ENCODE results near the gene USP30.

USP30 gene

GRCh38 chr12:109010259-109010658 lies 42.1 kb upstream of the USP30 start:
- Histone ChIP-seq H3K36me3 (ENCODE audit: insufficient read depth, low read length) (no peaks in the 10 kb centered on the region), H3K9me2 (replicated peaks; ENCODE audit: low read depth, low read length) (no peaks in the 10 kb centered on the region), H3K79me2 (ENCODE audit: insufficient read depth, low read length) (no peaks in the 10 kb centered on the region), H3K27me3 (ENCODE audit: insufficient read depth, low read length, poor library complexity, severe bottlenecking) (no peaks in the 10 kb centered on the region), H3K4me3 (ENCODE audit: low read length, poor library complexity, severe bottlenecking) (no peak overlapping the region), H3K9me3 (ENCODE audit: insufficient read depth, low read depth, low read length) (no peaks in the 10 kb centered on the region), H2AFZ (ENCODE audit: low read length) (no peak overlapping the region), H3K4me2 (ENCODE audit: low read depth, low read length, poor library complexity, severe bottlenecking) (no peak overlapping the region), H3K9ac (ENCODE audit: low read depth, low read length, poor library complexity, severe bottlenecking) (no peak overlapping the region), H4K20me1 (ENCODE audit: insufficient read depth, low read length, poor library complexity, severe bottlenecking) (no peaks in the 10 kb centered on the region), H3K4me1 (ENCODE audit: insufficient read depth, low read length, poor library complexity, severe bottlenecking) (no peaks in the 10 kb centered on the region), H3F3A (ENCODE audit: low read depth) (no peaks in the 10 kb centered on the region)
- TF ChIP-seq EZH2phosphoT487 (IDR thresholded peaks at IDR 0.05; ENCODE audit: borderline replicate concordance): no peak
- no peak for TF ChIP-seq CTCF (conservative IDR thresholded peaks at IDR 0.05; ENCODE audit: low read length)

GRCh38 chr12:109014984-109015765 lies 37.2 kb upstream of the USP30 start:
- Histone ChIP-seq H3K4me2 (ENCODE audit: low read depth, low read length, poor library complexity, severe bottlenecking) (no peak overlapping the region), H3K9me3 (ENCODE audit: insufficient read depth, low read depth, low read length) (no peaks in the 10 kb centered on the region), H3K36me3 (ENCODE audit: insufficient read depth, low read length) (no peaks in the 10 kb centered on the region), H3K9me2 (replicated peaks; ENCODE audit: low read depth, low read length) (no peaks in the 10 kb centered on the region), H3F3A (ENCODE audit: low read depth) (no peaks in the 10 kb centered on the region), H4K20me1 (ENCODE audit: insufficient read depth, low read length, poor library complexity, severe bottlenecking) (no peaks in the 10 kb centered on the region), H3K4me1 (ENCODE audit: insufficient read depth, low read length, poor library complexity, severe bottlenecking) (no peaks in the 10 kb centered on the region), H3K27me3 (ENCODE audit: insufficient read depth, low read length, poor library complexity, severe bottlenecking) (no peaks in the 10 kb centered on the region), H2AFZ (ENCODE audit: low read length) (no peak overlapping the region), H3K4me3 (ENCODE audit: low read length, poor library complexity, severe bottlenecking) (no peak overlapping the region), H3K9ac (ENCODE audit: low read depth, low read length, poor library complexity, severe bottlenecking) (no peak overlapping the region), H3K79me2 (ENCODE audit: insufficient read depth, low read length) (no peaks in the 10 kb centered on the region)
- TF ChIP-seq EZH2phosphoT487 (IDR thresholded peaks at IDR 0.05; ENCODE audit: borderline replicate concordance): no peak
- TF ChIP-seq CTCF (conservative IDR thresholded peaks at IDR 0.05; ENCODE audit: low read length): no peak

- Histone ChIP-seq H3K36me3 (ENCODE audit: insufficient read depth, low read length) (no peaks in the 10 kb centered on the region), H2AFZ (ENCODE audit: low read length) (no peak overlapping the region), H3K9me3 (ENCODE audit: insufficient read depth, low read depth, low read length) (no peaks in the 10 kb centered on the region), H3K9me2 (replicated peaks; ENCODE audit: low read depth, low read length) (no peaks in the 10 kb centered on the region), H4K20me1 (ENCODE audit: insufficient read depth, low read length, poor library complexity, severe bottlenecking) (no peaks in the 10 kb centered on the region), H3K4me2 (ENCODE audit: low read depth, low read length, poor library complexity, severe bottlenecking) (no peak overlapping the region), H3K27me3 (ENCODE audit: insufficient read depth, low read length, poor library complexity, severe bottlenecking) (no peaks in the 10 kb centered on the region), H3K9ac (ENCODE audit: low read depth, low read length, poor library complexity, severe bottlenecking) (no peak overlapping the region), H3K79me2 (ENCODE audit: insufficient read depth, low read length) (no peaks in the 10 kb centered on the region), H3K4me1 (ENCODE audit: insufficient read depth, low read length, poor library complexity, severe bottlenecking) (no peaks in the 10 kb centered on the region), H3F3A (ENCODE audit: low read depth) (no peaks in the 10 kb centered on the region), H3K4me3 (ENCODE audit: low read length, poor library complexity, severe bottlenecking) (no peak overlapping the region)
- TF ChIP-seq CTCF (conservative IDR thresholded peaks at IDR 0.05; ENCODE audit: low read length): no peak
- no peak for TF ChIP-seq EZH2phosphoT487 (IDR thresholded peaks at IDR 0.05; ENCODE audit: borderline replicate concordance)
These were observed 36.4 kb upstream of the USP30 start for GRCh38 chr12:109016016-109016415.

Data from Loucy (cell line).